GM19395 (cell line): Measurements from ENCODE around the gene SPAG6.

Experiments used
- ATAC-seq: cut with Tn5 transposase; IDR thresholded peaks from one replicate; pipeline ENCODE4 v1.9.1; 2021; ENCODE audit warnings: mild to moderate bottlenecking, moderate library complexity; ENCODE audit not compliant: unreplicated experiment

The SPAG6 gene

GRCh38 chr10:22321924-22322640, 23.2 kb upstream of the SPAG6 start:
- ATAC-seq = no peak

DNA sequence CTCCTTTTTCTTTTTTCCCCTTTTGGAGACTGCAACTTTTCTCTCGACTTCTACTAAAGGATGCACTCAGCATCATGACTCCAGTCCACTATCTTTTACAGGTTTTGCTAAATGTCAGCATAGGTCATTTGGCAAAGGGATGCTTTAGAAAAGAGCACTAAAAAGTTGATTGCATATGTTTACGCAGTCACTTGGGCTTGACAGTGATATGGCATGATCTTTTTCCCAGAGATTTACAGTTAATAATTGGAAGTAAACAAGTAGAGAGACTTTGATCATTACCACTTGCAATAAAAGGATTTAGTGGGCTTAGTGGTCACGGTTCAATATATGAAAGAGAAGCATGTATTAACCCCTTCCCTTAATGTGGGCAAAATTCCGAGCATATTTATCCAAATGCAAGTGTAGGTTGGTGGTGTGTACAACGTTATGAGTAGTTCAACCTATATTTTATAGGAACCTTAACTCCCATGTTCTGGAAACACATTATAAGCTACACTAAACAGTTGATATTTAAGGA, 22.6 kb upstream of the SPAG6 start:
- ATAC-seq = no peak

DNA sequence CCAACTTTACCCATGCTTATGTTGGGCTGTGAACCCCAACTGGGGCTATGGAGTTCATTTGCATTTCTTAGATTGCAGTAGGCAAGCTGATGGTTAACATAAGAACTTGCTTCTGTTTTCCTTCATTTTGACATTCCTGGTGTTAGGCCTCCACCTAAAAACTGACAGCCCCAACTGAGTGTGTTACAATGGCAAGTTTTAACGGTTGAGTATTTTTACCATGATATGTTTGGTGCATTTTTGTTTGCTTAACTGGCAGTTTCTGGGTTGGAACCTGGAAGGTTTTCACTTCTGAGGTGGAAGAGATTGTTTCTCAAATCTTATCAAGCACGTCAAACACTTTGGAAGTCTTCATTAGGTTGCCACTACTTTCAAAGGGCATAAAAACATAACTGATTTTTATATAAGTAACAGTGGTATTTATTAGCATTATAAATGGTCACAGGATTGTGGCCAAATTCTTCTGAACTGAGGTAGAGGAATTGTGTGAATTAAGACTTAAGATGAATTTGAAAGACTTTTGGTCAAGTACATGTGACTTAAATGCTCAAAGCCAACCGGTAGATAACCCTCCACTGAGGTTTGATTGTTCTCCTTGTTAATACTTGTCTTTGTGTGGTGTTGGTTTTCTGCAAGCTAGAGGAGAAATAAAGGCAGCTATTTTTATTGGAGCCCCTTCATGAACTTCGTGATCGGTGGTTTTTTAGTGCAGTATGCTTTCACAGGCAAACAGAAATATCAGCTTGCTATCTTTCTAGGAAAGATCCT, 21.6 kb upstream of the SPAG6 start:
- no peak for ATAC-seq

DNA sequence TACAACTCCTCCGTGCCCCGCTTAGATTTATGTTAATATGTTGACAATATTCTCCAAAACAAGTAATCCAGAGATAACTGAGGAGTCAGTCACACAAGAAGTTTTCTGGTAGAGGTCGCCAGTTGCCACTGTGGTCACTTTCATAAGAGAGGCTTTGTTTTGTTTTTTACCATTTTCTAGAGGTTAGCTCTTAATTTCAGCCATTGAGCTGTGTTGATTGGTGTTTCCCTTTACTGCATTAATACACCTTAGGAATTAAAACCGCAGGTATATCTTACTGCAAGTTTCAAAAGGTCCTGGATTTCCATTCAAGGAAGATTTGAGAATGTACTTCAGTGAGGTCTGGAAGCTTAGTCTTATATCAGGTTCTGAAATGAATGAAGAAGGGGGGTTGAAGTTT, 20.9 kb upstream of the SPAG6 start:
- no peak for ATAC-seq

GRCh38 chr10:22324893-22325271, 20.4 kb upstream of the SPAG6 start:
- no peak for ATAC-seq

- peak; percentile 49 for ATAC-seq
These were observed 19.8 kb upstream of the SPAG6 start for GRCh38 chr10:22325272-22326144.

GRCh38 chr10:22326145-22326702, 19.1 kb upstream of the SPAG6 start:
- ATAC-seq = no peak

DNA sequence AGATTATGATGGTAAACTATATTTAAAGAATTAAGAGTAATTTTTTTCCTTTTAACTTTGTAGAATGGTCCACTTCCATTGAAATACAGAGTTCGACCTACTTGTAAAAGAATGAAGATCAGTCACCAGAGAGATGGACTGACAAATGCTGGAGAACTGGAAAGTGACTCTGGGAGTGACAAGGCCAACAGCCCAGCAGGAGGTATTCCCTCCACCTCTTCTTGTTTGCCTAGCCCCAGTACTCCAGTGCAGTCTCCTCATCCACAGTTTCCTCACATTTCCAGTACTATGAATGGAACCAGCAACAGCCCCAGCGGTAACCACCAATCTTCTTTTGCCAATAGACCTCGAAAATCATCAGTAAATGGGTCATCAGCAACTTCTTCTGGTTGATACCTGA, 16.1 kb upstream of the SPAG6 start:
- ATAC-seq = no peak

- ATAC-seq = no peak
These were observed 13.1 kb upstream of the SPAG6 start for GRCh38 chr10:22332116-22332692.

DNA sequence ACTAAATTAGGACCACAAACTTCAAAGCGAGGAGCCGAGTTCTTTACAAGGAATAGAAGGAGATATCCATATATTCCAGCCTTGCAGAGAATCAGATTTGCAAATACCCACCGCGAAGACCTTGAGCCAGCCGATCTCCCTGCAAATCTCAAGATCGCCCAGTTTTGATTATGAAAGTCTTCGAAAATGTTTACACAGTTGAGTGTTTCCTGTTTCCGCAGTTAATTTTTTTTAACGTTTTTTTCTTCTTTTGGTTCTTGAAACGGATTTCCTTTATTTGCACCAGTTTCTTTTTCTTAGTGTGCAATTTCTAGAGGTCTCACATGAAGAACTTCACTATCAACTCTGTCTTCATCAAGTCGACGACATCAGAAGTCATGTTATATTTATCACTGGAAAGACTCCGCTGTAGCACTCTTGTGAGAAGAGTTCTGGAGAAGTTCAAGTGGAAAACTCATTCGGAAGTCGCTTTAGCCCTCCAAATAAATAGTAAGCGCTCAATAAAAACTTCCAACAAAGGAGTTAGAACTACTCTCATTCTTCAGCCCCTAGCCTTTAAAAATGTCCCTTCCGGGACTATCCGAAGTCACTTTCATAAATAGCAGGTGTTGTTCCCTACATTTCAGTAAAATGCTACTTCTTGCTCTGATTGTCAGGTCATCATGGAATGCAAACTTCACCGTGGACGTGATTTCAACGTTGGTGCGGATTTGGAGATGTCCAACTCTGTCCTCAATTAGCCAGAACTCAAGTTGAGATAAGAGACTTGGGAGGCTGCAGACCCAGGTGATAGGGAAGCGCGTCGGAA, 11.9 kb upstream of the SPAG6 start:
- ATAC-seq = no peak

DNA sequence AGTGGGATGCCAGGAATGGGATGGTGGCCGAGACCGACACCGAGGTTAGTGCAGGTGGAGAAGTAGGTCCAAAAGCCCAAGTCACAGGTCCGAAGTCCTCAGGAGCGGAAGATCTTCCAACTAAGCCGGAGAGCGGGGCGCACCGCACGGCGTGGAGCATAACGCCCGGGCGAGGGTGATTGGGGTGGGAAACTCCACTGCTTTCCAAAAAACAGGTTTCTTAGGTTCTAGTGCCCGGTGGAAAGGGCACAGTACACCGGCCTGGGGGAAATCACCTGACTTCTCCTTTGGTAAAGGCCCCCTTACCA, 11.4 kb upstream of the SPAG6 start:
- no peak for ATAC-seq

- ATAC-seq = no peak
These were observed 10.7 kb upstream of the SPAG6 start for GRCh38 chr10:22334414-22335172.

GRCh38 chr10:22335173-22335933, 9.9 kb upstream of the SPAG6 start:
- peak; percentile 50 for ATAC-seq

DNA sequence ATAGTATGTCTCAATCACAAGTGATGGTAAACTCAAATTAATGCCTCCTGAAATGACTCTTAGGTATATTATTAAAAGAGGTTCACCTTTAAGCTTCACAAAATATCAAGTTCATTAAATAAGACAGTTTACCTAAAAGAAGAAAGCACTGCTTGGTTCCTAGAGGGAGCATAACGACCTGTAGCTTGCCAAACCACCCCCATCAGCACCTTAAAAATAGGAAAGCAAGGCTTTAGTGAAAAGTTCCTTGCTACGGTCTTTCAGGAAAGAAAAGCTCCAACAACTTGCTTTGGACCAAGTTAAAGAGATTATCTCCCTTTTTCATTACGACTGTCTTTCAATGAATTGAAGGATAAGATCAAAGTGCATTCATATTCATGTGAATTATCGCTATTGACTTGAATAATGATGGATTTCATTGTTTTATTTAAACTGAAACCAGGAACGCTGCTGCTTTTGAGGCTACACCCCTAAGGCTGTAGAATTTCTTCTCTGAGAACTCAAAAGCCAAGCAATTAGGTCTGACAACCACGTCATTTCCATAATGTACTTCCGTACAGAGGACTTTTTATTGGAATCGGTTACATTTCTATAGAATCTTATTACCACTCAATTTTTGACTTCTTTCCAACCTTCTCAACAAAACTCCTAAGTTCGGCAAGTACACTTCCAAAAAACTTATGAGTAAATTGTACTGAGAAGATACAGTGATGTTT, 7.0 kb upstream of the SPAG6 start:
- no peak for ATAC-seq

- ATAC-seq = no peak
These were observed 6.4 kb upstream of the SPAG6 start for GRCh38 chr10:22338931-22339330.

GRCh38 chr10:22339761-22340328, 5.5 kb upstream of the SPAG6 start:
- no peak for ATAC-seq

GRCh38 chr10:22340329-22341189, 4.7 kb upstream of the SPAG6 start:
- peak; percentile 44 for ATAC-seq
